Measurements from ENCODE around the gene STAG1. TPM values are rescaled to one million over a fixed set of nuclear protein-coding genes. Genes with fewer than 3 reads are reported as not detected.
"Not testable (repeated sequence)": the region's sequence is repeated elsewhere in the genome, so short reads cannot be mapped to it uniquely, and the experiment has no call there.

The STAG1 gene
- total and polyA plus RNA-seq, 2 donors (not counting 1 experiment from before 2014, with no cell fraction given), result 23.2 to 38.6 TPM

GRCh38 chr3:136516095-136516494, 236.1 kb downstream of the STAG1 start:
- Histone ChIP-seq H3K79me2 (ENCODE audit: control insufficient read depth, insufficient read depth, low read length) (no peaks in the 10 kb centered on the region), H4K20me1 (ENCODE audit: control insufficient read depth, extremely low read depth, insufficient read depth, low read length) (no peaks in the 10 kb centered on the region), H3K4me3 (replicated peaks in 1 of 4; ENCODE audit: control extremely low read depth in 1 of 4, insufficient read depth in 1 of 4, low read depth in 3 of 4, low read length in 4 of 4) (no peak overlapping the region), H3K4me1 (ENCODE audit: control insufficient read depth, extremely low read depth, insufficient read depth, low read length) (peaks cover 3% of the 10 kb centered on the region), H3K4me2 (ENCODE audit: extremely low read depth, insufficient read depth, low read length) (no peak overlapping the region), H3K36me3 (ENCODE audit: control insufficient read depth, insufficient read depth, low read length) (no peaks in the 10 kb centered on the region), H3K9ac (ENCODE audit: insufficient read depth, low read length) (no peak overlapping the region), H3K9me3 (ENCODE audit: control insufficient read depth, insufficient read depth, low read depth, low read length) (no peaks in the 10 kb centered on the region), H3K27me3 (ENCODE audit: control insufficient read depth, insufficient read depth, low read length) (no peaks in the 10 kb centered on the region), H2AFZ (ENCODE audit: low read length) (no peak overlapping the region), H3K27ac (ENCODE audit: insufficient read depth, low read length) (no peak overlapping the region)
- DNase-seq (ENCODE audit: low read depth in 2 of 2), result no peak
- TF ChIP-seq EZH2 (IDR thresholded peaks at IDR 0.05; ENCODE audit: low read length, missing control alignments) (no peak), CTCF (conservative IDR thresholded peaks at IDR 0.05 in 1 of 2, IDR thresholded peaks at IDR 0.05 in 1 of 2; ENCODE audit: low read depth in 1 of 2, low read length in 2 of 2) (no peak)

GRCh38 chr3:136514533-136514932, 237.6 kb downstream of the STAG1 start:
- not testable (repeated sequence) for DNase-seq (ENCODE audit: low read depth in 2 of 2); H3K4me2 ChIP-seq (ENCODE audit: extremely low read depth, insufficient read depth, low read length); H3K79me2 ChIP-seq (ENCODE audit: control insufficient read depth, insufficient read depth, low read length); H3K4me3 ChIP-seq (replicated peaks in 1 of 4; ENCODE audit: control extremely low read depth in 1 of 4, insufficient read depth in 1 of 4, low read depth in 3 of 4, low read length in 4 of 4); H3K9me3 ChIP-seq (ENCODE audit: control insufficient read depth, insufficient read depth, low read depth, low read length); H3K36me3 ChIP-seq (ENCODE audit: control insufficient read depth, insufficient read depth, low read length); H3K4me1 ChIP-seq (ENCODE audit: control insufficient read depth, extremely low read depth, insufficient read depth, low read length); H2AFZ ChIP-seq (ENCODE audit: low read length); H3K27me3 ChIP-seq (ENCODE audit: control insufficient read depth, insufficient read depth, low read length); H4K20me1 ChIP-seq (ENCODE audit: control insufficient read depth, extremely low read depth, insufficient read depth, low read length); H3K27ac ChIP-seq (ENCODE audit: insufficient read depth, low read length); H3K9ac ChIP-seq (ENCODE audit: insufficient read depth, low read length)

GRCh38 chr3:136513367-136513766, 238.8 kb downstream of the STAG1 start:
- Histone ChIP-seq H3K4me2 (ENCODE audit: extremely low read depth, insufficient read depth, low read length) (no peak overlapping the region), H3K4me3 (replicated peaks in 1 of 4; ENCODE audit: control extremely low read depth in 1 of 4, insufficient read depth in 1 of 4, low read depth in 3 of 4, low read length in 4 of 4) (no peak overlapping the region), H2AFZ (ENCODE audit: low read length) (no peak overlapping the region), H3K4me1 (ENCODE audit: control insufficient read depth, extremely low read depth, insufficient read depth, low read length) (peaks cover 3% of the 10 kb centered on the region), H3K27me3 (ENCODE audit: control insufficient read depth, insufficient read depth, low read length) (no peaks in the 10 kb centered on the region), H3K36me3 (ENCODE audit: control insufficient read depth, insufficient read depth, low read length) (no peaks in the 10 kb centered on the region), H3K9ac (ENCODE audit: insufficient read depth, low read length) (no peak overlapping the region), H3K27ac (ENCODE audit: insufficient read depth, low read length) (no peak overlapping the region), H3K79me2 (ENCODE audit: control insufficient read depth, insufficient read depth, low read length) (no peaks in the 10 kb centered on the region), H3K9me3 (ENCODE audit: control insufficient read depth, insufficient read depth, low read depth, low read length) (no peaks in the 10 kb centered on the region), H4K20me1 (ENCODE audit: control insufficient read depth, extremely low read depth, insufficient read depth, low read length) (no peaks in the 10 kb centered on the region)
- DNase-seq (ENCODE audit: low read depth in 2 of 2), result no peak
- TF ChIP-seq EZH2 (IDR thresholded peaks at IDR 0.05; ENCODE audit: low read length, missing control alignments), result no peak
- no peak for TF ChIP-seq CTCF (conservative IDR thresholded peaks at IDR 0.05 in 1 of 2, IDR thresholded peaks at IDR 0.05 in 1 of 2; ENCODE audit: low read depth in 1 of 2, low read length in 2 of 2)

Measured in fibroblast of lung (primary cell).